Fibroblast of skin of back (primary cell): ENCODE data around the gene DDO. TPM values are rescaled to one million over a fixed set of nuclear protein-coding genes. Genes with fewer than 3 reads are reported as not detected.

Experiments
- DNase-seq: peaks from one replicate; pipeline ENCODE4 v3.0.0-alpha.2; 2013
- polyA plus RNA-seq, 2 experiments: library from polyadenylated mRNA; unstranded; fragments of 120-200 nt; gene quantifications; one replicate each; pipeline ENCODE4 v1.2.1, GENCODE V29; 2013; ENCODE audit not compliant: insufficient read length in 2 of 2

The DDO gene, protein sequence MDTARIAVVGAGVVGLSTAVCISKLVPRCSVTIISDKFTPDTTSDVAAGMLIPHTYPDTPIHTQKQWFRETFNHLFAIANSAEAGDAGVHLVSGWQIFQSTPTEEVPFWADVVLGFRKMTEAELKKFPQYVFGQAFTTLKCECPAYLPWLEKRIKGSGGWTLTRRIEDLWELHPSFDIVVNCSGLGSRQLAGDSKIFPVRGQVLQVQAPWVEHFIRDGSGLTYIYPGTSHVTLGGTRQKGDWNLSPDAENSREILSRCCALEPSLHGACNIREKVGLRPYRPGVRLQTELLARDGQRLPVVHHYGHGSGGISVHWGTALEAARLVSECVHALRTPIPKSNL
- polyA plus RNA-seq (2013, experiment 1 of 2; ENCODE audit: insufficient read length): not detected
- polyA plus RNA-seq (2013, experiment 2 of 2; ENCODE audit: insufficient read length): not detected

DNA sequence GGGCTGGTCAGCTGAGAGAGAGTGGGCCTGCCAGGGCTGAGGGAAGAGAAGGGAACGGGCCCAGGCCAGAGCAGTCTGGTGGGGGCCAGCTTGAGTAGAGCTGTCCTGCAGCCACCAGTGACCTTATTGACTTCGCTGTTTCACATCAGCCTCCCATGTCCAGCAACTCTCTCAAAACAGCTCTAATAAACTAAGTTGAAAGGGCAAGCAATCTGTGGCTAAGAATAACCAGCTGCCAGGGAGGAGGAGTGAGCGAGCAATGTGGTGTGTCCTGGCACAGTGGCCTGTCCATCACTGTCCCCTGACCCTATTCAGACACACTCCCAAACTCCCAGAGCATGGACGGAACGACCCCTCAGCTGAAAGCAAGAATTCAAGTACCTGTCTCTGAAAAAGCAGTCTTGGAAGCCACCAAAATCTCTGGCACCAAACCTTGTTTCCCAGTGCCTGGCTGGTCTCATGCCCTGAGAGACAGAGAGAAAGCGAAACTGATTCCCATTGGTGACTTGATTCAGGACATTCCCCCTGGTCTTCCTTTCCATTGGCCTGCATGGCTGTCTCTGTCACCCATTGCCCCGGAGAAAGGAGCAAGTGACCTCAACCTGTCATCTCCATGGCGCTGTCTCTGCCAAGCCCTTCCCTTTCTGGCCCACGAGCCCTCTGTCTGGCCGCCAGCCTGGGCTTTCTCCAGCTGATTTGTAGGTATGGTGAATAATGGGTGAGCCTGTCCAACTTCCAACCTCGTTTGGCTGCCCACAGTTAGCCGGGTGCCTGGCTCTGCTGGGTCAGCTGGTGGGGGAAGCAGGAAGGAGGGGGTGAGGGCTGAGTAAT lies at the start of gene DDO:
Gene DDO, minus strand, starts transcription at position 490 of the 831 bp plus-strand sequence. CDS start 2,113 bp downstream, outside the sequence.
- DNase-seq: no peak

GRCh38 chr6:110462884-110463481 lies 47.6 kb upstream of the DDO start:
- no peak for DNase-seq

DNA sequence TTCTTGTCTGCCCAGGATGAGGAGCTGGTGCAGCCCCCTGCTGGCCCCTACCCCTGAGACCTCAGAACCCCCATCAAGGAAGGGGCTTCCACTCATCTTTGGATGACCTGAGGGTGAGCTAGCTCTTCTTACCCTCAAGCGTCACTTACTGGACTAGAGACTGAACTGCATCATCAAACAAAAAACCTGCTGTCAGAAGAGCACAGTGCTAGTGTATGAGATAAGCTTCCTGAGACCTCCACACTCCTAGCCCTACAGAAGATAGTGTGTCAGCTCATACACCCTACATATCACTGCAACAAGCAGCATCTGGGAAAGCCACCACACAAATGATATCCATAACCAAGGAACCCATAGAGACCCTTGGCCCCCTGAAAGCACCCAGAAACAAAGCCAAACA lies 46.0 kb upstream of the DDO start:
- no peak for DNase-seq

- DNase-seq: no peak
These were observed 43.8 kb upstream of the DDO start for GRCh38 chr6:110459137-110459536.

- no peak for DNase-seq
These were observed 43.1 kb upstream of the DDO start for GRCh38 chr6:110458476-110458875.

DNA sequence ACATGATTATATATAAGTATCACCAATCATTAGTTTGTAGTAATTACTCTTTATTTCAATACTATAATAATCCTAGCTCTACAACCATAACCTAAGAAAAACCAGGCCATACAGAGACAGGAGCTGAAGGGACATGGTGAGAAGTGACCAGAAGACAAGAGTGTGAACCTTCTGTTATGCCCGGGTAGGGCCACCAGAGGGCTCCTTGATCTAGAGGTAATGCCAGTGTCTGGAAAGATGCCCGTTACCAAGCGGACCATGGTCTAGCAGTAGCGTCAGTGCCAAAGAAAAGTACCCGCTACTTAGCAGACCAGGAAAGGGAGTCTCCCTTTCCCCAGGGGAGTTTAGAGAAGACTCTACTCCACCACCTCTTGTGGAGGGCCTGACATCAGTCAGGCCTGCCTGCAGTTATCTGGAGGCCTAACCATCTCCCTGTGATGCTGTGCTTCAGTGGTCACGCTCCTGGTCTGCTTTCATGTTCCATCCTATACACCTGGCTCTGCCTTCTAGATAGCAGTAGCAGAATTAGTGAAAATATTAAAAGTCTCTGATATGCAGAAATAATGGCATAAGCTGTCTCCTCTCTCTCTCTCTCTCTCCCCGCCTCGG lies 42.3 kb upstream of the DDO start:
- DNase-seq: peak; percentile 35

DNA sequence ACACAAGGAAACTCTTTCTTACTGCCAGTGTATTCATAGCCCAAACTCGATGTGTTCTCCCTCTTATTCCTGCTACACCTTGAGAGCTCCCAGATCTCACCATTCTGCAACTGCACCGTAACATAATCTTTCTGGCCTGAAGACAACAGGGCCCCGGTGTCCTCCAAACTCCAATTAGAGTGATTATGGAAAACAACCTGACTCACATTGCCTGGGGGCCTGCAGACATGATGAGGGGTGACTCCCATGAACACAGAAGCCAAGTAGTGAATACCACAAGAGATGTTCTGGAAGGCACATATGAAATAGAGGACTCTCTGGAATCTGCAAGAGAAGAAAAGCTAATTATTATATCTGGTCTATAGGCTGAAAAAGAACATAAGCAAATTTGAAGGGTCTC lies 41.3 kb upstream of the DDO start:
- no peak for DNase-seq

GRCh38 chr6:110449541-110449895 lies 34.1 kb upstream of the DDO start:
- no peak for DNase-seq

DNA sequence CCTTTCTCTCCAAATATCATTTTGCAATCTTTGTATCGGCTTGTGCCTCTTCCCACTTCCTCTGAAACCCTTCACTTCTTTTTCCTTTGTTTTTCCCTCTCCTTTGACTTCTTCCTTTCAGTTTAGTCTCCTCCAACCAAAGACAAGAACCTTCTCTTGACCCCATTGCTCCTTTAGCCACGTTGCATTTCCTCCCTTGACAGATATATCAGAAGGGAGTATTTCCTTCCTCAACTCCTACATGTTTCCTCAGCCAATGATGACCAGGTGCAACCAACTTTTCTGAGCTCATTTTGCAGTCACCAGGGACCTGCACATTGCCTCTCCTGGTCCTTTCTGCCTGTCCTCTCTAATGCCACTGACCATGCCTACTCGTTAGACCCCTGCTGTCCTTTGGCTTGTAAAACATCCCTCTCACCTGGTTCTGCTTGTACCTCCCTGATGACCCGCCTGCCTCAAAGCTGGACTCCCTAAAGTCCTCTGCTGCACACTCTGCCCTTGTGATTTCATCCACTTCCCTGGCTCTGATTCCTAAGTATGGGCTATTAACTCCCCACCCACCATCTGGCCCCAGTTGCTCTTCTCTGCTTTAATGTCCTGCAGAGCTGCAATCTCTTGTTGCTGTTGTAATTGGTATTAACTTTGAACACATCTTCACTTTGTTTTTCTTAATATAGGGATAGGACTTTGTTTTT lies 33.6 kb upstream of the DDO start:
- no peak for DNase-seq

DNA sequence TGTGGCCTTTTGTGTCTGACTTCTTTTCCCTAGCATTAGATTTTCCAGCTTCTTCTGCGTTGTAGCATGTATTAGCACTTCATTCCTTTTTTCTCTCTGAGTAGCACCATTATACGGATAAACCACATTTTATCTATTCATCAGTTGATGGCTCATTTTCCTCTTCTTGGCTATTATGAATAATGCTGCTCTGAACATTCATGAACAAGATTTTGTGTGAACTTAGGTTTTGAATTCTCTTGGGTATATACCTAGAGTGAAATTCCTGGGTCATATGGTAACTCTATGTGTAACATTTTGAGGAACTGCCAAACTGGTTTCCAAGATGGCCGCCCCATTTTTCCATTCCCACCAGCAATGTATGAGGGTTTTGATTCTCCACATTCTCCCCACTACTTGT lies 32.4 kb upstream of the DDO start:
- no peak for DNase-seq

DNA sequence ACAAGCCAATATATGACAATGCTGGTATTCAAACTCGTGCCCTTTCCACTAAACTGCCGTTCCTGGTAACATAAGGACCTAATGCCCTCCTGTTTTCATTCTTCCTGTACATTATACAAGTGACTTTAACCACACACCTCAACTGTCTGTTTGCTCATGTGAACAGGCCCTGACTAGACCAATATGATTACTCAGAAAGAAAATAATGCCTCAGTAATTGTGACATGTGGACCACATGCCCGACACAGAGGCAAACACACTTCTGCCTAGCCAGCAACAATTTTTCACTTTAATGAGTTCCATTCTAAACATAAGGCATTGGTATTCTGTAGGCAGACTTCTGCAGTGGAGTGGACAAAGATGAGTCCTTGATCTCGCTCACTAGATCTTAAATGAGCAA lies 31.0 kb upstream of the DDO start:
- peak; percentile 5 for DNase-seq

DNA sequence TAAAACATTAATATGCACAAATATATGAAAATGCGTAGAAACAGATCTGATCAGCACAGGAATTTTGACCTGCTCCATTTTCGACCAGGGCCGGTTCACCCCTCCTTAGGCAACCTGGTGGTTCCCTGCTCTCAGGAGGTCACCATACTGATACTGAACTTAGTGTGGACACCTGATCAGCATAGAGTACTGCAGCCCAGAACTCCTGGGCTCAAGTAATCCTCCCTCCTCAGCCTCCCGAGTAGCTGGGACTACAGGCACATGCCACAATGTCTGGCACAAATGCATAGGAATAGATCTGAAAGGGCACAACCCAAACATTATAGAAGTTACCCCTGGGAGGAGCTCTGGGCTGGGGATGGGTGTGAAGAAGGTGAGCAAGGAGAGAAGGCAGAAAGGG lies 24.7 kb upstream of the DDO start:
- DNase-seq: no peak

- DNase-seq: no peak
These were observed 24.0 kb upstream of the DDO start for GRCh38 chr6:110439356-110439755.

DNA sequence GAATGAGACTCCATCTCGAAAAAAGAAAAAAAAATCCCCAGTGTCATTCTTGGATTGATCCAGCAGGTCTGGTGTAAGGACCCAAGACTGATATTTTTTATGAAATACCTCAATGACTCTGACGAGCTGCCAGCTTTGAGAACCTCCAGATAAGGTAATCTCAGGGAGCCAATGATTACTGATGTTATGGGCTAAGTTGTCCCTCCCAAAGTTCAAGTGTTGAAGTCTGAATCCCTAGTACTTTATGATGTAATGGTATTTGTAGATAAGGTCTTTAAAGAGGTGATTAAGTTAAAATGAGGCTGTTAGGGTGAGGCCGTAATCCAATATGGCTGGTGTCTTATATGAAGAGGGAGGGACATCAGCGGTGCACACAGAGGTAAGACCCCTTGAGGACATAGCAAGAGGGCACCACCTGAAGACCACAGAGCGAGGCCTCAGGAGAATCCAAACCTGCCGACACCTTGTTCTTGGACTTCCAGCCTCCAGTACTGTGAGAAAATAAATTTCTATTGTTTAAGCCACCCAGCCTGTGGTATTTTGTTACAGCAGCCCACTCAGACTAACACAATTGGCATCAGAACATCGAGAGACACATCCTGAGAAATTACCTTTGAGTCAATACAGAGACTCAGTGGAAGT lies 19.7 kb upstream of the DDO start:
- DNase-seq: no peak

DNA sequence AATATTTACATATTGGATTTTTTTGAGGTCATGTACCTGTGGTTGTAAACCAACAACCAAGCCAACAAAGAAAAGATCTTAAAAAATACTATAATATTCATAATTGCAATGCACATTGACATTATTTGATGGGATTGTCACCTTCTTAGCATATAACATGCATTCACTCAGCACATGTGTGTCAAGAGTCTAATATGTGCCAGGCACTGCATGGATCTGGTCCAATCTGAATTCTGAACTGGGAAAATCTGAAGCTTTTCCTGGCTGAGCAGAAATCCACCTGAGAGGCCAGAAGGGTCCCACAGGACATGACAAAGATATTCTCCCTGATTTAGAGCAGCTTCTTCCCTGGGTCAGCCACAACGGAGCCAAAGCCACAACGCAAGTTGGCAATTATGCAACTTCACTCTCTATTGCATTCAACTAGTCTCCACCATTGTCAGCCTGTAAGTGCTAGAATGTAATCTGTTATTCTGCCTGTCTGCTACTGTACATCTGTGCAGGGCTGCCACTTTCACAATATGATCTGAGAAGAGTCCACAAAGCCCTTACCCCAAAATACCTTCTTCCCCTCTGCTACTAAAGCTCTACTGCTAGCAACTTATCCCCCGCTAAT lies 17.0 kb upstream of the DDO start:
- DNase-seq: no peak

DNA sequence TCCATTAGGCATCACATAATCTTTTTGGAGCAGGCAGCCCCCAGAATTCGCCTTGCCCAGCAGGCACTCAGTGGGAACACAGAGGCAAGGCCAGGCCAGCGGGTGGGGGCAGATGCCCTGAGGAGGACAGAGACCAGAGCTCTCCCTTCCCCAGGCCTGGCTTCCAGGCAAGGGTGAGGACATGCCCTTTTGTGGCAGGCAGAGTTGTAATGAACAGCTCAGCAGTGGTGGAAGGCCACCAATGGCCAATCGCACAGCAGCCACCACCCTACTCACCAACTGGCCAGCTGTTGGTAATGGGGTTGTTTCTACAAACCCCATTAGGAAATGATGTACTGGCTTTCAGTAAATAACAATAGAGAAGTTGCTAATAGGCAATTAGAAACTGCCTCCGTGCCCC lies 15.4 kb upstream of the DDO start:
- no peak for DNase-seq

DNA sequence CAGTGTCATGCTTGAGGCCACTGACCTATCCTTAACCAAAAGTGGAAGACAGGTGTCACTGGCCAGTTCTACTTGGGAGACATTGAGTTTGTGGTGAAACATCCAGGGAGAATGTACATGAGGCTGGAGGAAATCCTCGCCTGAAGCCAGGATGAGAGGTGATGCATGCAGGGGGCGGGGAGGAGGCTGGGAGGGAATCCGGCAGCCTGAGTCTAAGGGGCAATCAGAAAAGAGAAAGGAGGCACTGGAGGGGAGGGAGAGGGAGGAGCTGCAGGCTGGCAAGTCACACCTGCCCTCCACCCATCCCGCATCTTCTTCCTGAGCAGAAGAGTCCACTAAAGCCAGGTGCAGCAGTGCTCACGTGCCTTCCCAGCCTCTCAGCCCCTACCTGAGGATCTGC lies 14.9 kb upstream of the DDO start:
- no peak for DNase-seq

DNA sequence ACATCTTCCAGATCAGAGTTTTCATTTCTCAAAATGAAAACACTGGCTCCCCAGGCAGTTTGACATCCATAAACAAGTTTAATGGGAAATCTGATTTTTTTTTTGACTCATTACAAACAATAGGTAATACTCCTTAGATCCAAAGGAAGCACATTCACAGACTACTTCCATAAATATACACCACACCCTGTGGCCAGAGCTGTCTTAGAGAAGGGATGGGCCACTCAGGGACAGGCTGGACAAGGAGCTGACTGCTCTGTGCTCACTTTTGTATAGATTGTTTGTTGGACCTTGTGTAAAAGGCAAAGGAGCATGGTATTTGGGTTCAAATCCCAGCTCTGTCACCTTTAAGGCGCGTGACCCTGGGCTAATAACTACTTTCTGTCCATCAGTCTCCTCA lies 12.8 kb upstream of the DDO start:
- DNase-seq: no peak

DNA sequence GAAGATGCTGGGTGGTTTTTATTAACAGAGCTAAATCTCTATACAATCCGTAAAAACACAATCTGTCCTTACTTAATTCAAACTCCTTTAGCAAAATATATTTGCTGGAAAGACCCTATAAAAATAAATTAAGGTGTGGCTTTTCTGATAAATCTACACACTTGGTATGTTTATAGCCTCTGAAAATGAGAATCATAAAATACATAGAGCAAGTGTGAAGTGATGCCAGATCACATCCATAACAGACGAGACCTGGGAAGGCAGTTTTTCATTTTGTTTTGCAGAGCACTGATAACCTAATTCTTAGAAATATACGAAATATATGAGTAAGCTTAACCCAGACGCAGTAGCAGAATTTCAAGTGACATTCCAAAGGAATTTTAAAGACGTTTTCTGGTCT lies 10.4 kb upstream of the DDO start:
- DNase-seq: no peak

- DNase-seq: peak; percentile 61
These were observed 7.1 kb upstream of the DDO start for GRCh38 chr6:110422444-110422822.

GRCh38 chr6:110421749-110422443 lies 6.5 kb upstream of the DDO start:
- DNase-seq: no peak
